SJSA1 (cell line): ENCODE results near the gene CTSV. TPM values are rescaled to one million over a fixed set of nuclear protein-coding genes. Genes with fewer than 3 reads are reported as not detected.
"Not testable (repeated sequence)": the region's sequence is repeated elsewhere in the genome, so short reads cannot be mapped to it uniquely, and the experiment has no call there.

Source experiments
- DNase-seq, 2 experiments: peaks; one replicate each; pipeline ENCODE4 v3.0.0-alpha.2; 2015 to 2020; ENCODE audit warnings: low spot score in 2 of 2, low read depth in 1 of 2
- H3K27ac ChIP-seq: fragments of 250-450 bp; sonication (Bioruptor Pico); 2 replicates; pipeline ENCODE4 v1.5.1; 2020; ENCODE audit warnings: mild to moderate bottlenecking, moderate library complexity
- H3K27me3 ChIP-seq: fragments of 250-450 bp; sonication (Bioruptor Pico); replicated peaks from 2 replicates; pipeline ENCODE4 v1.5.1; 2020; ENCODE audit warnings: mild to moderate bottlenecking, moderate library complexity
- H3K36me3 ChIP-seq: fragments of 250-450 bp; sonication (Bioruptor Pico); 2 replicates; pipeline ENCODE4 v1.5.1; 2020; ENCODE audit warnings: mild to moderate bottlenecking
- H3K4me1 ChIP-seq: fragments of 250-450 bp; sonication (Bioruptor Pico); replicated peaks from 2 replicates; pipeline ENCODE4 v1.6.1; 2021; ENCODE audit warnings: mild to moderate bottlenecking
- H3K4me3 ChIP-seq: fragments of 250-450 bp; sonication (Bioruptor Pico); 2 replicates; pipeline ENCODE4 v1.5.1; 2020; ENCODE audit warnings: mild to moderate bottlenecking
- H3K9me3 ChIP-seq: fragments of 250-450 bp; sonication (Bioruptor Pico); replicated peaks from 2 replicates; pipeline ENCODE4 v1.5.1; 2020; ENCODE audit warnings: mild to moderate bottlenecking
- total RNA-seq: library from RNA; depleted of rRNA; stranded (reverse); fragments of >200 nt; shearing (Covaris generic); gene quantifications from 2 replicates; pipeline ENCODE4 v1.2.3, GENCODE V29; 2014

CTSV gene
- total RNA-seq, 1 experiment from 2014 or later: 0.05 TPM

- Histone ChIP-seq H3K27me3 (no peaks in the 10 kb centered on the region), H3K4me1 (no peaks in the 10 kb centered on the region), H3K4me3 (no peak overlapping the region), H3K27ac (no peak overlapping the region), H3K36me3 (no peaks in the 10 kb centered on the region), H3K9me3 (no peaks in the 10 kb centered on the region)
- no peak for DNase-seq
These were observed 21.9 kb upstream of the CTSV start for GRCh38 chr9:97060796-97061195.

DNA sequence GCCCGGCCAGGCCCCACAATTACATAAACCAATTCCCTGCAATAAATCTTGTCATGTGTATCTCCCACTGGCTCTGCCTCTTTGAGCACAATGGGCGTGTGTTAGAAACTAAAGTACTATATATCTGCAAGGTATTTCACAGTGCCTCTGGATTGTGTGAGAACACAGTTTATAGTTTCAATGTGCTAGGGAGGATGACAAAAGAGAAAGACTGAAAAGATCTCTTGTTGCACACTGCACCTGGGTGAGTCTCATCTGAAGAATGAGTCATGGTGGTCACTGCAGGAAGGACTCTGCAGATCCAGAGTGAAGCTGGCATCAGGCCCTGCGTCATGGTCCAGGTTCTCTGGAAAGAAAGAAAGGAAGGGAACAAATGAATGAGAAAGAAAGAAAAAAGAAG lies 20.7 kb upstream of the CTSV start:
- Histone ChIP-seq H3K4me1 (no peaks in the 10 kb centered on the region), H3K36me3 (no peaks in the 10 kb centered on the region), H3K27me3 (no peaks in the 10 kb centered on the region), H3K27ac (no peak overlapping the region), H3K4me3 (no peak overlapping the region), H3K9me3 (no peaks in the 10 kb centered on the region)
- no peak for DNase-seq

- H3K4me3 ChIP-seq: no peak overlapping the region
These were observed 18.7 kb upstream of the CTSV start for GRCh38 chr9:97057651-97058050.

GRCh38 chr9:97055891-97056290 lies 16.9 kb upstream of the CTSV start:
- not testable (repeated sequence) for H3K4me1 ChIP-seq, DNase-seq, H3K27me3 ChIP-seq, H3K4me3 ChIP-seq, H3K9me3 ChIP-seq, H3K36me3 ChIP-seq, H3K27ac ChIP-seq

More at GRCh38 chr9:97057651-97058050, 18.7 kb upstream of the CTSV start:
- H3K27me3 ChIP-seq: no peaks in the 10 kb centered on the region
- no peaks in the 10 kb centered on the region for H3K4me1 ChIP-seq
- no peaks in the 10 kb centered on the region for H3K9me3 ChIP-seq
- no peaks in the 10 kb centered on the region for H3K36me3 ChIP-seq
- DNase-seq: no peak
- no peak overlapping the region for H3K27ac ChIP-seq

- Histone ChIP-seq H3K36me3 (no peaks in the 10 kb centered on the region), H3K9me3 (no peaks in the 10 kb centered on the region), H3K27me3 (0 out of 2 replicates have a peak, but pooled peaks cover 4% of the 10 kb centered on the region)
These were observed 14.8 kb upstream of the CTSV start for GRCh38 chr9:97053717-97054116.

DNA sequence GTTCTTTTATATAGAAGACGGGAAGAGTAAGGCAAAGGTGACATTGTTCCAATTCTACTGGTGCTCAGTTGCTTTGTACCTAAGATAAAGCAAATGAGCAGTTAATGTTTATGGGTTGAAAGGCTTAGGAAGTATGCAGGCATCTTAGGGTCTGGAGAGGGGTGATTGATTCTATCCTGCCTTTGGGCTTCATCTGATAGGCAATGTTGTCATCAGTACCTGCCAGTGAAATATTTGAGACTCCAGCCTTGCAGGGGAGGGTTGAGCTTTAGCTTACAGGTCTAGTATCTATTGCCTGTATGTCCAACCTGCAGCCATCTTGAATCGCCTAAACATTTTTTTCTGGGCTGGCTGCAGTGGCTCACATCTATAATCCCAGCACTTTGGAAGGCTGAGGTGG lies 13.8 kb upstream of the CTSV start:
- H3K27me3 ChIP-seq: peaks cover 7% of the 10 kb centered on the region; the same call in 1 of the 2 replicates
- H3K36me3 ChIP-seq: no peaks in the 10 kb centered on the region
- H3K4me3 ChIP-seq: no peak overlapping the region
- H3K9me3 ChIP-seq: no peaks in the 10 kb centered on the region
- DNase-seq: no peak
- no peaks in the 10 kb centered on the region for H3K4me1 ChIP-seq
- H3K27ac ChIP-seq: no peak overlapping the region

More at GRCh38 chr9:97053717-97054116, 14.8 kb upstream of the CTSV start:
- DNase-seq: no peak
- no peak overlapping the region for H3K27ac ChIP-seq
- H3K4me3 ChIP-seq: no peak overlapping the region
- H3K4me1 ChIP-seq: no peaks in the 10 kb centered on the region

DNA sequence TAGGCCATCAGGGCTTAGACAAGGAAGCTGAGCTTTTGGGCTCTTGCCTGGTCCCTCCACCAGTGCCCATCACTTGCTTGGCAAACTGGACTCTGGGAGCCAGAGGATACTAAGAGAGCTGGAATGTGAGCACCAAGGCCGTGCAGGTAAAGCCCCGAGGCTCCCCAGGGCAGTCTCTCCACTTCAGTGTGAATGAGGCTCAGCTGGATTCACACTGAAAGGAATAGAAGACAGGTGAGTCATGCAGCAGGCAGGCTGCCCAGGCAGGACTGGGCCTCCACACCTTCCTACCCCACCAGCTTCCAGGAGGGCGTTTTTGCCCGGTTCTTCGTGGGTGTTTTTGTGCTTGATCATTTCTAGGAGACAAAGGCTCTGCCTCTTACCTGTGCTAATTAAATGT lies 7.3 kb upstream of the CTSV start:
- no peaks in the 10 kb centered on the region for H3K4me1 ChIP-seq
- H3K36me3 ChIP-seq: no peaks in the 10 kb centered on the region
- no peak overlapping the region for H3K27ac ChIP-seq
- H3K9me3 ChIP-seq: no peaks in the 10 kb centered on the region
- DNase-seq: no peak
- H3K4me3 ChIP-seq: no peak overlapping the region
- peaks cover 9% of the 10 kb centered on the region; the same call in 1 of the 2 replicates for H3K27me3 ChIP-seq

GRCh38 chr9:97045300-97045699 lies 6.4 kb upstream of the CTSV start:
- no peak for DNase-seq

DNA sequence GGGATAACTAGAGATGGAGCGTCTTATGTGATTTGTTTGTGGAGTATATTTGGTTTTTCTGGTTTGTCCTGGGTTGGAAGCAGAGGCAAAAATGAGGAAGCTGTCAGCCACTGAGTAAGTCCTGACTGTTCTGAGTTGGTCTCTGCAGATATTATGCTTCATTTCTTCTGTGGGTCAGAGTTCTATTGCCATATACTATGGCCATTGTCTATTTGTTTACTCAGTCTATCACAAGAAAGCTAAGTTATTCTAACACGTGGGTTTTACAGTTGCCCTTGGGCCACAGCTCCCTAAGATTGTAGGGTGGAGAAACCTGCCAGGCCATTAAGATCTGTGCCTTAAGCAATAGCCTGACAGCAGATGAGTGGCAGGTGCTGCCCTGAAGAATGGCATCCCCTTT lies 3.0 kb upstream of the CTSV start:
- Histone ChIP-seq H3K4me3 (no peak overlapping the region), H3K27ac (no peak overlapping the region), H3K27me3 (peaks cover 18% of the 10 kb centered on the region; the same call in 1 of the 2 replicates), H3K36me3 (no peaks in the 10 kb centered on the region), H3K4me1 (peaks cover 6% of the 10 kb centered on the region), H3K9me3 (no peaks in the 10 kb centered on the region)
- DNase-seq: no peak

More at GRCh38 chr9:97045300-97045699, 6.4 kb upstream of the CTSV start:
- Histone ChIP-seq H3K4me3 (no peak overlapping the region), H3K9me3 (no peaks in the 10 kb centered on the region), H3K27me3 (peaks cover 12% of the 10 kb centered on the region; the same call in 1 of the 2 replicates), H3K27ac (no peak overlapping the region), H3K36me3 (no peaks in the 10 kb centered on the region), H3K4me1 (no peaks in the 10 kb centered on the region)

- Histone ChIP-seq H3K4me1 (peaks cover 6% of the 10 kb centered on the region), H3K9me3 (no peaks in the 10 kb centered on the region), H3K27ac (no peak overlapping the region), H3K27me3 (peaks cover 22% of the 10 kb centered on the region), H3K4me3 (peak overlapping the region; percentile 32), H3K36me3 (no peaks in the 10 kb centered on the region)
- DNase-seq: no peak
These were observed 545 bp upstream of the CTSV start for GRCh38 chr9:97039514-97039860.

- not testable (repeated sequence) for H3K27me3 ChIP-seq, DNase-seq, H3K9me3 ChIP-seq, H3K4me1 ChIP-seq, H3K4me3 ChIP-seq, H3K27ac ChIP-seq, H3K36me3 ChIP-seq
These were observed 15.4 kb downstream of the CTSV start for GRCh38 chr9:97023505-97023904.

DNA sequence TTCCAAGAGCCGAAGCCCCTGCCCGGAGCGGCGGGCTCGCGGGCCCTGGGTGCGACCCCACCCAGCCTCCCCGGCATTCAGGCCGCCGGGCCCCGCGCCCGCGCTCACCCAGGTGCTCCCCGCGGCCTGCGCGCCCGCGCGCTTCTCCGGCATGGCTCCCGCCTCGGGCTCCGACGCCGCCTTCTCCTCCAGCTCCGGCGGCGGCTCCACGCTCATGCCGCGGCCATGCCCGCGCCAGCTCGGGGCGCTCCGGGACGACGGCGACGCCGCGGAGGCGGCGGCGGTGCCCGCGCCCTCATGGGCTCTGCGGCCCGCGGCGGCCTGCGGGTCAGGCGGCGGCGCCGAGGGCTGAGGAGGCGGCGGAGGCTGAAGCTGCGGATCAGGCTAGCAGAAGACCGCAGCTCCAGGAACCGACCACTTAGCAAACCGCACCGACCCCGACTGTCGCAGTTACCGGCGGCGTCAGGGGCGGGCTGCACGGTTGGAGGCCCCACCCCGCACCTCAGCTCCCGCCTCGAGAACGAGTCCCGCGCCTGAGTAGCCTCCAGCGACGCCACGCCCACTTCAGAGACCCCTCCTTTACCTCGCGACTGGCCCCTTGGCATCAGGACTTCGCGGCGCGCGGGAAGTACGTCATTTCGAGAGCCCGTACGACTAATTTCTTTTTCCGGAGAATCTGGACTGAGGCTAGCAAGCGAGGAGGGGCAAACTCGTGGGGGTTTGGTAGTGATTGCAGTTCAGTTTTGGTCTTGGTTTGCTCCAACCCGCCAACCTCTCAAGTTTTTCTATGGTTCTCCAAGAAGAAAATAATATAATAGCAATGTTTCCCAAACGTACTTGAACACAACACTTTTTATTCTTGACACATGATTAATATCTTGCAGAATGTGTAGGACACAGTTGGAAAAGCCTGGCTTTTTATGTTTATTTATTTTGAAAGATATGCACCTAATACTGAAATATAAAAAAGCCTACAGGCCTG lies 25.5 kb downstream of the CTSV start:
- H3K4me1 ChIP-seq, H3K9me3 ChIP-seq, H3K36me3 ChIP-seq, H3K27me3 ChIP-seq: not testable (repeated sequence)
- Histone ChIP-seq H3K27ac (peak overlapping the region; percentile 49; the same call in 1 of the 2 replicates), H3K4me3 (peak overlapping the region; percentile 59)
- DNase-seq: peak; percentile 64

DNA sequence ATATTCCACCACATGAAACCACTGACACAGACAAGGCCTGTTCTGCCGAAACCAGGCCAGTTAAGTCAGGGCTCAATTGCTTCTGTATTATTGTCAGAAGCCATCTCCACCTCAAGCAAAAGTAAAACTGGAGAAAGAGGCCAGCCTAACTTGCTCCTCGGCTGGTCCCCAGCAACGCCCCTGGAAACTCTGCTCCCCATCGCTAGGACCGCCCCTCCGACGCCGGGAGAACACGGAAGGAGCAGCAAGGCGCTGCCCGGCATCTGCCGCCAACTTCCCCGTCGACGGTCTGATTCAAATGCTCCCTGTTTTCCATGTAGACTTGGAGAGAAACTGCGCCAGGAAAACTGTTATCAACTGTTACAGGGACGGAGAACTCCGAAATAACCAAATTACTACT lies 26.3 kb downstream of the CTSV start:
- not testable (repeated sequence) for H3K36me3 ChIP-seq, H3K27me3 ChIP-seq, H3K4me1 ChIP-seq, H3K9me3 ChIP-seq, H3K27ac ChIP-seq
- H3K4me3 ChIP-seq: peak overlapping the region; percentile 59
- peak in 1 of 2 experiments; percentile 2 for DNase-seq

- not testable (repeated sequence) for H3K9me3 ChIP-seq, H3K27me3 ChIP-seq, H3K4me1 ChIP-seq, H3K27ac ChIP-seq, H3K4me3 ChIP-seq, H3K36me3 ChIP-seq, DNase-seq
These were observed 36.7 kb downstream of the CTSV start for GRCh38 chr9:97002195-97002594.
